Measurements from ENCODE around the gene SSR4.
A peak's percentile ranks its signal among the peaks of the same experiment; 100 is the strongest.

The SSR4 gene

DNA sequence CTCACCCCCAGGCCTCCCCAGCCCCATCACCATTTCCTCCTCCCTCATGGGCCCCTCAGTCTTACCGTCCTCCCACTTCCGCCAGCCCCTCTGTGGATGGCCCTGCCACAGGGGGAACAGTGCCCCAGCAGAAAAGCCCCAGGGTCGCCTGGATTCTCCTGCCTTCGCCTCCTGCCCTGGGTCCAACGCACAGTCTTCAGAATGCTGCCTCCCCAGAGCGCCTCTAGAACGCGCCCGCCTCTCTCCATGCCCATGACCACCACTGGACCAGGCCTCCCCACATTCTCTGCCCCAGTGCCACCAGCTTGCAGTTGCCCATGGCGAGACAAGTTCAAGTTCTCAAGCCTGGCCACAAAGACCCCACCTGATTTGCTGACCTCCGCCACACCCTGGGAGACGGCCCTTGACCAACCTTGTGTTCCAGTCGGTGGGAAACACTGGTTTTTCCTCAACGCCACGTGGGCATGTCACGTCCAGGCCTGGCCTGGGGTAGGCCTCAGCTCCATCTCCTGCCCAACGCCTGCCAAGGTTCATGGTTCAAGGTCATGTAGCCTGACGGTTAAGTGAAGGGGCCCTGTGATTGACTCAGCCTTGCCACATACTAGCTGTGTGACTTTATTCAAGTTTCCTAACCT is 31.1 kb upstream of the SSR4 start:
- Histone ChIP-seq H3K4me3 (ENCODE audit: low read depth, low read length) (no peak overlapping the region), H3K9me3 (ENCODE audit: control insufficient read depth, insufficient read depth, low read depth, low read length) (no peaks in the 10 kb centered on the region), H3K27ac (ENCODE audit: extremely low read depth, low read depth, low read length) (no peak overlapping the region), H3K36me3 (ENCODE audit: control insufficient read depth in 2 of 2, insufficient read depth in 1 of 2, low read length in 2 of 2) (no peaks in the 10 kb centered on the region), H3K4me1 (ENCODE audit: control insufficient read depth, insufficient read depth, low read length) (0 out of 2 replicates have a peak, but pooled peaks cover 3% of the 10 kb centered on the region)
- ChIA-PET POLR2A (interaction anchor here (1.1 kb wide), 2 partner anchors 165 to 182 kb away, joined by 3 read pairs; partner anchors contain the start of gene RENBP), CTCF (interaction anchor here (0.5 to 6.5 kb wide), 18 partner anchors 9 to 1374 kb away, joined by 3 to 63 read pairs (median 4); no protein-coding TSS in a partner anchor)
- TF ChIP-seq, protein P1, sequence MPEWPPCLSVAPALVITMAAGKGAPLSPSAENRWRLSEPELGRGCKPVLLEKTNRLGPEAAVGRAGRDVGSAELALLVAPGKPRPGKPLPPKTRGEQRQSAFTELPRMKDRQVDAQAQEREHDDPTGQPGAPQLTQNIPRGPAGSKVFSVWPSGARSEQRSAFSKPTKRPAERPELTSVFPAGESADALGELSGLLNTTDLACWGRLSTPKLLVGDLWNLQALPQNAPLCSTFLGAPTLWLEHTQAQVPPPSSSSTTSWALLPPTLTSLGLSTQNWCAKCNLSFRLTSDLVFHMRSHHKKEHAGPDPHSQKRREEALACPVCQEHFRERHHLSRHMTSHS (tag by site-specific recombination; IDR thresholded peaks at IDR 0.05) = no peak
- TF ChIP-seq, protein P2, sequence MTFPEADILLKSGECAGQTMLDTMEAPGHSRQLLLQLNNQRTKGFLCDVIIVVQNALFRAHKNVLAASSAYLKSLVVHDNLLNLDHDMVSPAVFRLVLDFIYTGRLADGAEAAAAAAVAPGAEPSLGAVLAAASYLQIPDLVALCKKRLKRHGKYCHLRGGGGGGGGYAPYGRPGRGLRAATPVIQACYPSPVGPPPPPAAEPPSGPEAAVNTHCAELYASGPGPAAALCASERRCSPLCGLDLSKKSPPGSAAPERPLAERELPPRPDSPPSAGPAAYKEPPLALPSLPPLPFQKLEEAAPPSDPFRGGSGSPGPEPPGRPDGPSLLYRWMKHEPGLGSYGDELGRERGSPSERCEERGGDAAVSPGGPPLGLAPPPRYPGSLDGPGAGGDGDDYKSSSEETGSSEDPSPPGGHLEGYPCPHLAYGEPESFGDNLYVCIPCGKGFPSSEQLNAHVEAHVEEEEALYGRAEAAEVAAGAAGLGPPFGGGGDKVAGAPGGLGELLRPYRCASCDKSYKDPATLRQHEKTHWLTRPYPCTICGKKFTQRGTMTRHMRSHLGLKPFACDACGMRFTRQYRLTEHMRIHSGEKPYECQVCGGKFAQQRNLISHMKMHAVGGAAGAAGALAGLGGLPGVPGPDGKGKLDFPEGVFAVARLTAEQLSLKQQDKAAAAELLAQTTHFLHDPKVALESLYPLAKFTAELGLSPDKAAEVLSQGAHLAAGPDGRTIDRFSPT (tag by site-specific recombination; IDR thresholded peaks at IDR 0.05) = no peak

DNA sequence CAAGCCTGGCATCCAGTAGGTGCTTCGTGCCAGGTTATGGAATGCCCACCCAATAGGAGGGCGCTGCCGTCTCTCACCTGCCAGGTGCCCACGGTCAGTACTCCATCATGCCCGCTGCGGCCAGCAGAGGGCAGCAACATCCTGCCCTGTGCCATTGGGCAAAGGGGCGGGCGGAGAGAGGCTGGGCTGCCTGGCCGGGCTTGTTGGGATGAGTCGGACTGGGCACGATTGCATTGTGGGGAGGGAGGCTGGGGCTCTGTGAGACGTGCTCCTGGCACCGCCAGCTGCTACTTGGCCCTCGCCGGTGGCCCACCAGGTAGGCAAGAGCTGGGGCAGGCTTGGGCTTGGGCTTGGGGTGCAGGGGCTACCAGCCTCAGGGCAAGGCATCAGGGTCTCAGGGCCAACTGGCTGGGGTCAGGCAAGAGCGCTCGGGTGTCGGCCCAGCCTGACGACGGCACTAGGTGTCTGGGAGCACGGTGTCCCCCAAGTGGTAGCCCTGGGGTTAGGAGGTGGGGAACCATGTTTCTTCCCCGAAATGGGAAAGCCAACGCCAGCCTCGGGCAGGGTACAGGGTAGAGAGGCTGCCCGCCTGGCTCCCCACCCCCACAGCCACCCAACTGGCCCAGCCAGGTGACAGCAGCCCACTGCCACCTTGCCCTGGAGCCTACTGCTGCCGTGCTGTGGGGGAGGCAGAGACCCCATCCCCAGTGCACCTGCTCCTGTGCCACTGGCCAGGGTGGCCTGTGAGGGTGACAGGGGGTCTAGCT is 30.3 kb upstream of the SSR4 start, which contains the start of gene PLXNB3:
Gene PLXNB3, plus strand, starts transcription at position 261 of the 767 bp plus-strand sequence. CDS start 1,287 bp downstream, outside the sequence.
- Histone ChIP-seq H3K27ac (ENCODE audit: extremely low read depth, low read depth, low read length) (no peak within 1 kb of the TSS), H3K4me1 (ENCODE audit: control insufficient read depth, insufficient read depth, low read length) (0 out of 2 replicates have a peak, but pooled peaks cover 3% of the 10 kb centered on the region), H3K4me3 (ENCODE audit: low read depth, low read length) (no peak within 1 kb of the TSS), H3K9me3 (ENCODE audit: control insufficient read depth, insufficient read depth, low read depth, low read length) (no peaks in the 10 kb centered on the region), H3K36me3 (ENCODE audit: control insufficient read depth in 2 of 2, insufficient read depth in 1 of 2, low read length in 2 of 2) (no peaks in the 10 kb centered on the region)
- ChIA-PET POLR2A (interaction anchor here (1.1 kb wide), 1 partner anchor 181 kb away, joined by 3 read pairs; the partner anchor contains the start of gene RENBP), CTCF (interaction anchor here (0.6 to 6.5 kb wide), 14 partner anchors 9 to 269 kb away, joined by 3 to 63 read pairs (median 4); partner anchors contain the start of genes IDH3G and SSR4)
- TF ChIP-seq ZNF654 (tag by site-specific recombination; IDR thresholded peaks at IDR 0.05; ENCODE audit: low read depth) (peak; percentile 96), ZNF658 (tag by site-specific recombination; IDR thresholded peaks at IDR 0.05) (no peak), ZNF426 (tag by site-specific recombination; IDR thresholded peaks at IDR 0.05) (no peak), SETDB1 (IDR thresholded peaks at IDR 0.05; ENCODE audit: insufficient read length, low read length) (no peak), SP3 (tag by site-specific recombination; IDR thresholded peaks at IDR 0.05) (peak; percentile 37; the same call in 1 of the 2 replicates), ZSCAN30 (tag by site-specific recombination; IDR thresholded peaks at IDR 0.05) (peak; percentile 57; the same call in 1 of the 2 replicates), ZNF830 (tag by site-specific recombination; IDR thresholded peaks at IDR 0.05; ENCODE audit: low read depth) (no peak), KLF1 (tag by site-specific recombination; IDR thresholded peaks at IDR 0.05) (0 out of 2 replicates have a peak, but pooled peaks have one; percentile 28), ZNF157 (tag by site-specific recombination; IDR thresholded peaks at IDR 0.05) (no peak), ZNF354C (tag by site-specific recombination; IDR thresholded peaks at IDR 0.05; ENCODE audit: borderline replicate concordance, low read depth) (no peak), ZNF76 (tag by site-specific recombination; IDR thresholded peaks at IDR 0.05; ENCODE audit: borderline replicate concordance, low read depth) (peak; percentile 87)
- TF ChIP-seq, protein P3, sequence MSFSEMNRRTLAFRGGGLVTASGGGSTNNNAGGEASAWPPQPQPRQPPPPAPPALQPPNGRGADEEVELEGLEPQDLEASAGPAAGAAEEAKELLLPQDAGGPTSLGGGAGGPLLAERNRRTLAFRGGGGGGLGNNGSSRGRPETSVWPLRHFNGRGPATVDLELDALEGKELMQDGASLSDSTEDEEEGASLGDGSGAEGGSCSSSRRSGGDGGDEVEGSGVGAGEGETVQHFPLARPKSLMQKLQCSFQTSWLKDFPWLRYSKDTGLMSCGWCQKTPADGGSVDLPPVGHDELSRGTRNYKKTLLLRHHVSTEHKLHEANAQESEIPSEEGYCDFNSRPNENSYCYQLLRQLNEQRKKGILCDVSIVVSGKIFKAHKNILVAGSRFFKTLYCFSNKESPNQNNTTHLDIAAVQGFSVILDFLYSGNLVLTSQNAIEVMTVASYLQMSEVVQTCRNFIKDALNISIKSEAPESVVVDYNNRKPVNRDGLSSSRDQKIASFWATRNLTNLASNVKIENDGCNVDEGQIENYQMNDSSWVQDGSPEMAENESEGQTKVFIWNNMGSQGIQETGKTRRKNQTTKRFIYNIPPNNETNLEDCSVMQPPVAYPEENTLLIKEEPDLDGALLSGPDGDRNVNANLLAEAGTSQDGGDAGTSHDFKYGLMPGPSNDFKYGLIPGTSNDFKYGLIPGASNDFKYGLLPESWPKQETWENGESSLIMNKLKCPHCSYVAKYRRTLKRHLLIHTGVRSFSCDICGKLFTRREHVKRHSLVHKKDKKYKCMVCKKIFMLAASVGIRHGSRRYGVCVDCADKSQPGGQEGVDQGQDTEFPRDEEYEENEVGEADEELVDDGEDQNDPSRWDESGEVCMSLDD (tag by site-specific recombination; IDR thresholded peaks at IDR 0.05) = 0 out of 2 replicates have a peak, but pooled peaks have one; percentile 11
- TF ChIP-seq, protein P2 (tag by site-specific recombination; IDR thresholded peaks at IDR 0.05) = peak; percentile 98
- TF ChIP-seq, protein P4, sequence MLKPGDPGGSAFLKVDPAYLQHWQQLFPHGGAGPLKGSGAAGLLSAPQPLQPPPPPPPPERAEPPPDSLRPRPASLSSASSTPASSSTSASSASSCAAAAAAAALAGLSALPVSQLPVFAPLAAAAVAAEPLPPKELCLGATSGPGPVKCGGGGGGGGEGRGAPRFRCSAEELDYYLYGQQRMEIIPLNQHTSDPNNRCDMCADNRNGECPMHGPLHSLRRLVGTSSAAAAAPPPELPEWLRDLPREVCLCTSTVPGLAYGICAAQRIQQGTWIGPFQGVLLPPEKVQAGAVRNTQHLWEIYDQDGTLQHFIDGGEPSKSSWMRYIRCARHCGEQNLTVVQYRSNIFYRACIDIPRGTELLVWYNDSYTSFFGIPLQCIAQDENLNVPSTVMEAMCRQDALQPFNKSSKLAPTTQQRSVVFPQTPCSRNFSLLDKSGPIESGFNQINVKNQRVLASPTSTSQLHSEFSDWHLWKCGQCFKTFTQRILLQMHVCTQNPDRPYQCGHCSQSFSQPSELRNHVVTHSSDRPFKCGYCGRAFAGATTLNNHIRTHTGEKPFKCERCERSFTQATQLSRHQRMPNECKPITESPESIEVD (tag by site-specific recombination; IDR thresholded peaks at IDR 0.05) = no peak
- TF ChIP-seq, protein P5, sequence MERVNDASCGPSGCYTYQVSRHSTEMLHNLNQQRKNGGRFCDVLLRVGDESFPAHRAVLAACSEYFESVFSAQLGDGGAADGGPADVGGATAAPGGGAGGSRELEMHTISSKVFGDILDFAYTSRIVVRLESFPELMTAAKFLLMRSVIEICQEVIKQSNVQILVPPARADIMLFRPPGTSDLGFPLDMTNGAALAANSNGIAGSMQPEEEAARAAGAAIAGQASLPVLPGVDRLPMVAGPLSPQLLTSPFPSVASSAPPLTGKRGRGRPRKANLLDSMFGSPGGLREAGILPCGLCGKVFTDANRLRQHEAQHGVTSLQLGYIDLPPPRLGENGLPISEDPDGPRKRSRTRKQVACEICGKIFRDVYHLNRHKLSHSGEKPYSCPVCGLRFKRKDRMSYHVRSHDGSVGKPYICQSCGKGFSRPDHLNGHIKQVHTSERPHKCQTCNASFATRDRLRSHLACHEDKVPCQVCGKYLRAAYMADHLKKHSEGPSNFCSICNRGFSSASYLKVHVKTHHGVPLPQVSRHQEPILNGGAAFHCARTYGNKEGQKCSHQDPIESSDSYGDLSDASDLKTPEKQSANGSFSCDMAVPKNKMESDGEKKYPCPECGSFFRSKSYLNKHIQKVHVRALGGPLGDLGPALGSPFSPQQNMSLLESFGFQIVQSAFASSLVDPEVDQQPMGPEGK (tag by site-specific recombination; IDR thresholded peaks at IDR 0.05) = peak; percentile 62; the same call in 1 of the 2 replicates
